Osteoblast (primary cell): Measurements from ENCODE around the gene CFAP161. TPM values are rescaled to one million over a fixed set of nuclear protein-coding genes. Genes with fewer than 3 reads are reported as not detected.

ENCODE experiments used
- DNase-seq: peaks from one replicate; pipeline ENCODE4 v3.0.0; 2011; ENCODE audit warnings: low spot score, mixed read lengths; ENCODE audit not compliant: insufficient read length; ENCODE audit errors: missing footprints
- H2AFZ ChIP-seq: 2 replicates; pipeline ENCODE4 v1.6.0; 2011; ENCODE audit warnings: mild to moderate bottlenecking, low read length
- H3K27ac ChIP-seq: 2 replicates; pipeline ENCODE4 v1.5.1; 2011; ENCODE audit warnings: mild to moderate bottlenecking, low read depth, low read length, moderate library complexity
- H3K27me3 ChIP-seq: 2 replicates; pipeline ENCODE4 v1.6.0; 2012; ENCODE audit warnings: mild to moderate bottlenecking, control low read depth, inconsistent platforms, low read length, moderate library complexity; ENCODE audit not compliant: insufficient read depth
- H3K36me3 ChIP-seq: 2 replicates; pipeline ENCODE4 v1.5.1; 2011; ENCODE audit warnings: mild to moderate bottlenecking, low read length, control low read depth, moderate library complexity; ENCODE audit not compliant: insufficient read depth
- H3K4me1 ChIP-seq: 2 replicates; pipeline ENCODE4 v1.5.1; 2011; ENCODE audit warnings: mild to moderate bottlenecking, low read length, control low read depth, moderate library complexity; ENCODE audit not compliant: insufficient read depth
- H3K4me2 ChIP-seq: 2 replicates; pipeline ENCODE4 v1.6.0; 2011; ENCODE audit warnings: mild to moderate bottlenecking, low read length; ENCODE audit not compliant: insufficient read depth
- H3K4me3 ChIP-seq: fragments of 200-600 bp; sonication (generic); 3 replicates; pipeline ENCODE4 v1.5.1; 2012; ENCODE audit warnings: mild to moderate bottlenecking, low read length, inconsistent platforms; ENCODE audit not compliant: insufficient read depth
- H3K79me2 ChIP-seq: 2 replicates; pipeline ENCODE4 v1.6.0; 2012; ENCODE audit warnings: mild to moderate bottlenecking, low read length, control low read depth, inconsistent platforms; ENCODE audit not compliant: insufficient read depth
- H3K9me3 ChIP-seq: 2 replicates; pipeline ENCODE4 v1.5.1; 2011; ENCODE audit warnings: low read depth, low read length, control low read depth
- H4K20me1 ChIP-seq: 2 replicates; pipeline ENCODE4 v1.6.0; 2012; ENCODE audit warnings: mild to moderate bottlenecking, low read length, control low read depth; ENCODE audit not compliant: insufficient read depth
- CTCF ChIP-seq: IDR thresholded peaks from 2 replicates; pipeline ENCODE4 v1.5.1; 2011; ENCODE audit warnings: mild to moderate bottlenecking, low read depth, low read length, moderate library complexity; ENCODE audit errors: extremely low read depth
- total RNA-seq: library from RNA; depleted of rRNA; stranded (reverse); fragments of >200 nt; gene quantifications from 2 replicates; pipeline ENCODE4 v1.2.3, GENCODE V29; 2012

Gene CFAP161
- total RNA-seq, 1 donor, result under 0.01 TPM

- no peak overlapping the region for H3K27ac ChIP-seq
- H3K79me2 ChIP-seq, result no peaks in the 10 kb centered on the region
- peaks cover 7% of the 10 kb centered on the region for H3K4me1 ChIP-seq
- no peak overlapping the region for H3K4me2 ChIP-seq
- no peaks in the 10 kb centered on the region for H4K20me1 ChIP-seq
- TF ChIP-seq CTCF, result no peak
- DNase-seq, result no peak
- no peaks in the 10 kb centered on the region for H3K36me3 ChIP-seq
- H3K27me3 ChIP-seq, result peaks cover 6% of the 10 kb centered on the region
- H2AFZ ChIP-seq, result no peak overlapping the region
- no peak overlapping the region for H3K4me3 ChIP-seq
- H3K9me3 ChIP-seq, result no peaks in the 10 kb centered on the region
Measured at GRCh38 chr15:81097116-81097889, 36.8 kb upstream of the CFAP161 start.

DNA sequence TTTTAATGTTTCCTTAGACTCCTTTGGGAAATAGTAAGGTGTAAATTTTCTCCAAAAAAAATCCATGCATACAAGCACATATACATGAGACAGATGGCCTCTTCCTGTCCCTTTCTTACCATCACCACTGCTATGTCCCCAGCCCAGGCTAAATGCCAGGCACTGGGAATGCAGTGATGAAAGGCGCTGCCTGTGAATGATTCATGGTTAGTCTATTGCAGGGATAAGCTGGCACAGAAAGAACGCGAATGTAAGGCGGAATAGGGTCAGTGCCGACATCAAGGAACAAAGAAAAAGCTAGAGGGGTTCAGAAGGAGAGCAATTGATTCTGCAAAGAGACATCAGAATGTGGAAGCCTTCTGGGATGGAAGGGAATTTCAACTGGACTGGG lies 36.2 kb upstream of the CFAP161 start:
- H3K9me3 ChIP-seq, result no peaks in the 10 kb centered on the region
- no peak for TF ChIP-seq CTCF
- no peak overlapping the region for H3K4me3 ChIP-seq
- H2AFZ ChIP-seq, result no peak overlapping the region
- no peak overlapping the region for H3K27ac ChIP-seq
- no peaks in the 10 kb centered on the region for H4K20me1 ChIP-seq
- peaks cover 1% of the 10 kb centered on the region for H3K4me1 ChIP-seq
- no peaks in the 10 kb centered on the region for H3K36me3 ChIP-seq
- DNase-seq, result no peak
- H3K79me2 ChIP-seq, result no peaks in the 10 kb centered on the region
- no peak overlapping the region for H3K4me2 ChIP-seq
- peaks cover 6% of the 10 kb centered on the region for H3K27me3 ChIP-seq

GRCh38 chr15:81098349-81098748 lies 35.7 kb upstream of the CFAP161 start:
- no peak for DNase-seq
- TF ChIP-seq CTCF, result no peak
- Histone ChIP-seq H4K20me1 (no peaks in the 10 kb centered on the region), H3K79me2 (no peaks in the 10 kb centered on the region), H3K4me3 (no peak overlapping the region), H3K4me2 (no peak overlapping the region), H3K9me3 (no peaks in the 10 kb centered on the region), H3K27ac (no peak overlapping the region), H3K4me1 (no peaks in the 10 kb centered on the region), H2AFZ (no peak overlapping the region), H3K36me3 (no peaks in the 10 kb centered on the region), H3K27me3 (peaks cover 10% of the 10 kb centered on the region)

GRCh38 chr15:81098861-81099651 lies 35.0 kb upstream of the CFAP161 start:
- Histone ChIP-seq H3K9me3 (no peaks in the 10 kb centered on the region), H3K4me2 (no peak overlapping the region), H2AFZ (no peak overlapping the region), H3K4me3 (no peak overlapping the region), H3K27ac (no peak overlapping the region), H3K4me1 (no peaks in the 10 kb centered on the region), H3K36me3 (no peaks in the 10 kb centered on the region), H3K79me2 (no peaks in the 10 kb centered on the region), H3K27me3 (peaks cover 15% of the 10 kb centered on the region), H4K20me1 (no peaks in the 10 kb centered on the region)
- no peak for TF ChIP-seq CTCF
- DNase-seq, result peak; percentile 35
